Measurements from ENCODE around the gene BOLA3.

DNA sequence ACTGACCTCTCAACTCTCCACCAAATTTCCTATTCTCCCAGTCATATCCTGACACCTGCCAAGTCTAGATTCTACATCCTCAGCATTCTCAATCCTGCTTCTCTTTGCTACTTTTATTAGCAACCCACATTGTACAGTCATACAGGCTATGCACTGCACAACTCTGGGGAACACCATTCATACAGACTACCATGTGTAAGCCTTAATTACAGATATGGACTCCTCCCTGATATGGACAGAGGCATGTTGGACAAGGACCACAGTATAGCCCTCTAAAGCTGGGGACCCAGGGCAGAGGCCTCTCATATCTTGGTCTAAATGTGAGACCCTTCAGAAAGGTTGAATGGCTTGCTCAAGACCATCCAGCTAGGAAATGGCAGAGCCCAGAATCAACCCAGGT, 36.3 kb downstream of the BOLA3 start:
- TF ChIP-seq, protein P1, sequence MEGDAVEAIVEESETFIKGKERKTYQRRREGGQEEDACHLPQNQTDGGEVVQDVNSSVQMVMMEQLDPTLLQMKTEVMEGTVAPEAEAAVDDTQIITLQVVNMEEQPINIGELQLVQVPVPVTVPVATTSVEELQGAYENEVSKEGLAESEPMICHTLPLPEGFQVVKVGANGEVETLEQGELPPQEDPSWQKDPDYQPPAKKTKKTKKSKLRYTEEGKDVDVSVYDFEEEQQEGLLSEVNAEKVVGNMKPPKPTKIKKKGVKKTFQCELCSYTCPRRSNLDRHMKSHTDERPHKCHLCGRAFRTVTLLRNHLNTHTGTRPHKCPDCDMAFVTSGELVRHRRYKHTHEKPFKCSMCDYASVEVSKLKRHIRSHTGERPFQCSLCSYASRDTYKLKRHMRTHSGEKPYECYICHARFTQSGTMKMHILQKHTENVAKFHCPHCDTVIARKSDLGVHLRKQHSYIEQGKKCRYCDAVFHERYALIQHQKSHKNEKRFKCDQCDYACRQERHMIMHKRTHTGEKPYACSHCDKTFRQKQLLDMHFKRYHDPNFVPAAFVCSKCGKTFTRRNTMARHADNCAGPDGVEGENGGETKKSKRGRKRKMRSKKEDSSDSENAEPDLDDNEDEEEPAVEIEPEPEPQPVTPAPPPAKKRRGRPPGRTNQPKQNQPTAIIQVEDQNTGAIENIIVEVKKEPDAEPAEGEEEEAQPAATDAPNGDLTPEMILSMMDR (IDR thresholded peaks at IDR 0.05) = no peak
- no peak for TF ChIP-seq POLR2A (IDR thresholded peaks at IDR 0.05)
